SK-N-MC (cell line): ENCODE measurements around the gene ARSB.
"Not testable (repeated sequence)": the region's sequence is repeated elsewhere in the genome, so short reads cannot be mapped to it uniquely, and the experiment has no call there.

Experiments
- DNase-seq: peaks from one replicate; pipeline ENCODE4 v3.0.0-alpha.2; 2011; ENCODE audit warnings: low read depth, low spot score
- H3K27ac ChIP-seq: fragments of 200-600 bp; sonication (generic); 2 replicates; pipeline ENCODE4 v1.5.1; 2016; ENCODE audit warnings: mixed run types
- H3K36me3 ChIP-seq: fragments of 200-600 bp; sonication (generic); 2 replicates; pipeline ENCODE4 v1.6.1; 2017; ENCODE audit warnings: antibody characterized with exemption, low read length, mixed read lengths; ENCODE audit not compliant: insufficient read depth
- H3K4me3 ChIP-seq: fragments of 200-600 bp; sonication (generic); 2 replicates; pipeline ENCODE4 v1.5.1; 2016
- H3K9ac ChIP-seq: fragments of 200-600 bp; sonication (generic); 2 replicates; pipeline ENCODE4 v1.8.0; 2017; ENCODE audit warnings: mixed run types, mixed read lengths; ENCODE audit not compliant: insufficient read length
- H3K9me3 ChIP-seq: fragments of 200-600 bp; sonication (generic); 2 replicates; pipeline ENCODE4 v1.6.1; 2017; ENCODE audit warnings: low read depth, mild to moderate bottlenecking, antibody characterized with exemption, low read length, moderate library complexity, mixed read lengths
- EZH2 ChIP-seq: fragments of 200-600 bp; sonication (generic); IDR thresholded peaks from one replicate; pipeline ENCODE4 v1.6.1; 2017; ENCODE audit warnings: antibody characterized with exemption
- FOXP2 ChIP-seq: optimal IDR thresholded peaks from 2 replicates; pipeline ENCODE3; 2011; ENCODE audit warnings: mild to moderate bottlenecking, moderate library complexity; ENCODE audit not compliant: insufficient read depth; ENCODE audit errors: extremely low read length, control extremely low read depth
- POLR2AphosphoS5 ChIP-seq: IDR thresholded peaks from 2 replicates; pipeline ENCODE4 v1.6.1; 2012; ENCODE audit warnings: mild to moderate bottlenecking, low read depth, low read length, borderline replicate concordance

ARSB gene

DNA sequence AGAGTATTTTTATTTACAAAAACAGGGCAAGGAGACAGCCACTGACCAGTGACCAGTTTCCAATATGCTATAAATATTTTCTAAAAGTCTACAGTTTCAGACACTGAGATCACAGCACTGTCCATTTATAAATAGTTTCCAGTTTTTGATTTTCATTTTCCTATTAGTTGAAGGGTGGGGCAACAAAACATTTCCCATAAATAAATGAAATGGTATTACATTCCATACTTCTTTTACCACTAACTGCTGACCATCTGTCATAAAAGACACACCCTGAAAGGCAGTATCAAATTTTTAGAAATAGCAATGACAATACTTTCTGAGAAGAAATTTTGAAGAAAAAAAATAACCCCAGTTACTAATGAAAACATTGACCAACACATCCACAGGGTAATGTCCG, 126.7 kb downstream of the ARSB start:
- no peaks in the 10 kb centered on the region for H3K9me3 ChIP-seq
- no peak overlapping the region for H3K4me3 ChIP-seq
- H3K27ac ChIP-seq = no peak overlapping the region
- H3K9ac ChIP-seq = no peak overlapping the region
- H3K36me3 ChIP-seq = no peaks in the 10 kb centered on the region
- no peak for TF ChIP-seq FOXP2
- no peak for TF ChIP-seq POLR2AphosphoS5
- no peak for TF ChIP-seq EZH2
- no peak for DNase-seq

- DNase-seq = no peak
- no peaks in the 10 kb centered on the region for H3K36me3 ChIP-seq
- H3K9me3 ChIP-seq = no peaks in the 10 kb centered on the region
- TF ChIP-seq FOXP2 (no peak), POLR2AphosphoS5 (no peak), EZH2 (no peak)
- no peak overlapping the region for H3K4me3 ChIP-seq
- no peak overlapping the region for H3K9ac ChIP-seq
- no peak overlapping the region for H3K27ac ChIP-seq
These were observed 130.1 kb downstream of the ARSB start for GRCh38 chr5:78855026-78855425.

DNA sequence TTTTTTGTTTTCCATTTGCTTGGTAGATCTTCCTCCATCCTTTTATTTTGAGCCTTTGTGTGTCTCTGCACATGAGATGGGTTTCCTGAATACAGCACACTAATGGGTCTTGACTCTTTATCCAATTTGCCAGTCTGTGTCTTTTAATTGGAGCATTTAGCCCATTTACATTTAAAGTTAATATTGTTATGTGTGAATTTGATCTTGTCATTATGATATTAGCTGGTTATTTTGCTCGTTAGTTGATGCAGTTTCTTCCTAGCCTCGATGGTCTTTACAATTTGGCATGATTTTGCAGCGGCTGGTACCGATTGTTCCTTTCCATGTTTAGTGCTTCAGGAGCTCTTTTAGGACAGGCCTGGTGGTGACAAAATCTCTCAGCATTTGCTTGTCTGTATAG, 133.2 kb downstream of the ARSB start:
- H3K4me3 ChIP-seq, H3K9me3 ChIP-seq, H3K9ac ChIP-seq, DNase-seq, H3K27ac ChIP-seq, H3K36me3 ChIP-seq: not testable (repeated sequence)

DNA sequence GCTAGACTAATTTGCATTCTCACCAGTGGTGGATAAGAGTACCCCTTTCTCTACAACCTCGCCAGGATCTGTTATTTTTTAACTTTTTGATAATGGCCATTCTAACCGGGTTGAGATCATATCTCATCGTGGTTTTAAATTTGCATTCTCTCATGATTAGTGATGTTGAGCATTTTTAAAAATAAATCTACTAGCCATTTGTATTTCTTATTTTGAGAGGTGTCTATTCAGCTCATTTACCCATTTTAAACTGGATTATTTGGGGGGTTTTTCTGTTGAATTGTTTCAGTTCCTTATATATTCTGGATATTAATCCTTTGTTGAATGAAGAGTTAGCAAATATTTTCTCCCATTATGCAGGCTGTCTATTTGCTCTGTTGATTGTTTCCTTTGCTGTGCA, 139.6 kb downstream of the ARSB start:
- TF ChIP-seq EZH2 (no peak), FOXP2 (no peak), POLR2AphosphoS5 (no peak)
- H3K27ac ChIP-seq = no peak overlapping the region
- H3K4me3 ChIP-seq = no peak overlapping the region
- H3K36me3 ChIP-seq = no peaks in the 10 kb centered on the region
- H3K9ac ChIP-seq = no peak overlapping the region
- H3K9me3 ChIP-seq = no peaks in the 10 kb centered on the region
- no peak for DNase-seq

- TF ChIP-seq POLR2AphosphoS5 (no peak), FOXP2 (no peak), EZH2 (no peak)
- Histone ChIP-seq H3K9ac (no peak overlapping the region), H3K4me3 (no peak overlapping the region), H3K27ac (no peak overlapping the region), H3K9me3 (no peaks in the 10 kb centered on the region), H3K36me3 (no peaks in the 10 kb centered on the region)
- DNase-seq = no peak
These were observed 141.7 kb downstream of the ARSB start for GRCh38 chr5:78843436-78843835.

GRCh38 chr5:78841767-78842166, 143.3 kb downstream of the ARSB start:
- DNase-seq = no peak

DNA sequence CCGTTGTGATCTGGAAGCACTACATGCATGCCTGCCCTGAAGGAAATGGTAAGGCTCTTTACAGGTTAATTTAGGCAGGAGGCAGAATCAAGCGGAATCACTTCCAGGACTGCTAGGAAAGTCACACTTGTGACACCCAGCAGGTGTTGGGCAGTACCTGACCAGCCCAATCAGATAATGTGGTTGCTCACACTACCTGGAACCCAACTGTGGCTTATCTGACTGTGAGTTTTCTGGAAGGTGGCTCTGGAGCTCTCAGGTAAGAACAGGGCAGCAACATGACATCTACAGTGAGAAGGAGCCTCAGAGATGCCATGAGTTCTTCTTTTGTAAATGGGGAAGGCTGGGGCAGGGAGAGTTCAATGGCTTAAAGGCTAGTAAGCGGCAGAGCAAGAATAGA, 146.4 kb downstream of the ARSB start:
- Histone ChIP-seq H3K4me3 (no peak overlapping the region), H3K36me3 (no peaks in the 10 kb centered on the region), H3K27ac (no peak overlapping the region), H3K9ac (no peak overlapping the region), H3K9me3 (no peaks in the 10 kb centered on the region)
- TF ChIP-seq FOXP2 (no peak), EZH2 (no peak), POLR2AphosphoS5 (no peak)
- DNase-seq = no peak

More at GRCh38 chr5:78841767-78842166, 143.3 kb downstream of the ARSB start:
- no peak overlapping the region for H3K27ac ChIP-seq
- H3K4me3 ChIP-seq = no peak overlapping the region
- no peaks in the 10 kb centered on the region for H3K36me3 ChIP-seq
- TF ChIP-seq EZH2 (no peak), FOXP2 (no peak), POLR2AphosphoS5 (no peak)
- H3K9me3 ChIP-seq = no peaks in the 10 kb centered on the region
- H3K9ac ChIP-seq = no peak overlapping the region

DNA sequence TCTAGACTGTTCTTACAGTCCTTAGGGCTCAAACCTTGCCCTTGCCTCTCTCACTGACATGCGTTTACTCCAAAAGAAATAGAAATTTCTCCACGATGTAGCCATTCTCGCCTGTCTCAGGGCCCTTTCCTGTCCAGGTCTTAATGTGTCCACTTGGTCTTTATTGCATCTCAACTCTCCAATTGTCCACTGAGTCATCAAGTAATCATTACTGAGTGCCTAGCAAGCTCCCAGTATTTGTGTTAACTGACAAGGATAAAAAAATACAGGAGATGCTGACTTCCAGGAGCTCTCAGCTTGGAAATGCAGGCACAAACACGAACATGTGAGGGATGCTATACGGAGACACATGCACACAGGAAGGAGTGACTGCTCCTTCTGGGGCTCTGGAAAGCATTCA, 147.3 kb downstream of the ARSB start:
- no peak for TF ChIP-seq FOXP2
- no peak for TF ChIP-seq POLR2AphosphoS5
- TF ChIP-seq EZH2 = no peak

GRCh38 chr5:78835176-78835575, 149.9 kb downstream of the ARSB start:
- Histone ChIP-seq H3K36me3 (no peaks in the 10 kb centered on the region), H3K4me3 (no peak overlapping the region), H3K9ac (no peak overlapping the region), H3K27ac (no peak overlapping the region), H3K9me3 (no peaks in the 10 kb centered on the region)
- no peak for TF ChIP-seq EZH2
- no peak for DNase-seq

More for the DNA sequence above, 147.3 kb downstream of the ARSB start:
- Histone ChIP-seq H3K9me3 (no peaks in the 10 kb centered on the region), H3K9ac (no peak overlapping the region), H3K4me3 (no peak overlapping the region), H3K36me3 (no peaks in the 10 kb centered on the region), H3K27ac (no peak overlapping the region)
- no peak for DNase-seq

DNA sequence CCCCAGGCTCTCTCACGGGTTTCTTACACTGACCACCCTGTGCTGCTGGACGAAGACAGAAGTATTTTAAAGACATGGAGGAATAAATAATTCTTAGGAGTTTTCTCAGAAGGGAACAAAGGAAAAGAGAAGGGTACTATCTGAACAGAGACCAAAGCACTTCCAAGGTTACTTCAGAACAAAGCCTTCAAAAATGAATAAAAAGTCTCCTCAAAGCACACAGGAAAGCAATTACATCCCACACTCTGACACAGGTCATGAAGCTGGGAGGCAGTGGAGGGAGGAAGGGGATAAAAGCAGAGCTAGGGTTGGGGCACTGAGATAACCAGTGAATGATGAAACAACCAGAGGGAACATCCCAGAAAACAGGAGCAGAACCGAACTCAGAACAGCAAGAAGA, 151.8 kb downstream of the ARSB start:
- Histone ChIP-seq H3K9me3 (no peaks in the 10 kb centered on the region), H3K36me3 (no peaks in the 10 kb centered on the region), H3K4me3 (no peak overlapping the region), H3K27ac (no peak overlapping the region), H3K9ac (no peak overlapping the region)
- no peak for DNase-seq
- TF ChIP-seq EZH2 = no peak
- no peak for TF ChIP-seq FOXP2
- no peak for TF ChIP-seq POLR2AphosphoS5
